ENCODE data around the gene TCHP. TPM values are rescaled to one million over a fixed set of nuclear protein-coding genes. Genes with fewer than 3 reads are reported as not detected.
"Not testable (repeated sequence)": the region's sequence is repeated elsewhere in the genome, so short reads cannot be mapped to it uniquely, and the experiment has no call there.

TCHP gene
- total RNA-seq, 1 donor, result 9.1 TPM

DNA sequence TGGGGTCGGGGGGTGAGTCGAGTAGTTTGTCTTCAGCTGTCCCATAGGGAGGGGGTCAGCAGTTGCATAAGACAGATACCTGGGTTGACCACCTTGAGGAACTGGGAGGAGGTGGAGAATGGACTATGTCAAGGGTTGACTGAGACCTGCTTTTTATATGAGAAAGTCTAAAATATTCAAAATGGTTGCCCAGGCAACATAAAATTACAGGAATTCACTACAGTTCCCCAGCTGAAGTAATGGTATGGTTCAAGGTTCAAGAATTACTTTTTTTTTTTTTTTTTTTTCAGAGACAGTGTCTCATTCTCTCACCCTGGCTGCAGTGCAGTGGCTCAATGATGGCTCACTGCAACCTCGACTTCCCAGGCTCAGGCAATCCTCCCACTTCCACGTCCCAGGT is 5.1 kb upstream of the TCHP start:
- no peak overlapping the region for H3K4me3 ChIP-seq (ENCODE audit: low read depth, low read length)
- TF ChIP-seq, protein P1, sequence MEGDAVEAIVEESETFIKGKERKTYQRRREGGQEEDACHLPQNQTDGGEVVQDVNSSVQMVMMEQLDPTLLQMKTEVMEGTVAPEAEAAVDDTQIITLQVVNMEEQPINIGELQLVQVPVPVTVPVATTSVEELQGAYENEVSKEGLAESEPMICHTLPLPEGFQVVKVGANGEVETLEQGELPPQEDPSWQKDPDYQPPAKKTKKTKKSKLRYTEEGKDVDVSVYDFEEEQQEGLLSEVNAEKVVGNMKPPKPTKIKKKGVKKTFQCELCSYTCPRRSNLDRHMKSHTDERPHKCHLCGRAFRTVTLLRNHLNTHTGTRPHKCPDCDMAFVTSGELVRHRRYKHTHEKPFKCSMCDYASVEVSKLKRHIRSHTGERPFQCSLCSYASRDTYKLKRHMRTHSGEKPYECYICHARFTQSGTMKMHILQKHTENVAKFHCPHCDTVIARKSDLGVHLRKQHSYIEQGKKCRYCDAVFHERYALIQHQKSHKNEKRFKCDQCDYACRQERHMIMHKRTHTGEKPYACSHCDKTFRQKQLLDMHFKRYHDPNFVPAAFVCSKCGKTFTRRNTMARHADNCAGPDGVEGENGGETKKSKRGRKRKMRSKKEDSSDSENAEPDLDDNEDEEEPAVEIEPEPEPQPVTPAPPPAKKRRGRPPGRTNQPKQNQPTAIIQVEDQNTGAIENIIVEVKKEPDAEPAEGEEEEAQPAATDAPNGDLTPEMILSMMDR (IDR thresholded peaks at IDR 0.05; ENCODE audit: insufficient read depth, low read depth, low read length), result no peak
- no peak for DNase-seq (ENCODE audit: low read depth)

DNA sequence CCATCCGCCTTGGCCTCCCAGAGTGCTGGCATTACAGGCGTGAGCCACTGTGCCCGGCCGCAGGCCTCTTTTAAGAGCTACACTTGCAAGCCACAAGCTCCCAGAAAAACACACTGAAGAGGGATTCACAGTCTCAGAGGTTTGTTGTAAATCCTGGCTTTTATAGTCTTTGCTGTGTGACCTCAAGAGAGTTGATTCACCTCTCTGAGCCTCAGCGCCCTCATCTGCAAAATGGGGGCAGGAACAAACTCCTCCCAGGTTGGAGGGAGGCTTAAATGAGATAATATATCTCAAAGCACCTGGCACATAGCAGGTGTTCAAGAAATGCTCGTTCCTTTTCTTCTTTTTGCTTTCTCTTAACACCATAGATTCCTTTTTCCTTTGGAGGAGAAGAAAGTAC is 3.9 kb upstream of the TCHP start:
- no peak for DNase-seq (ENCODE audit: low read depth)
- no peak overlapping the region for H3K4me3 ChIP-seq (ENCODE audit: low read depth, low read length)
- TF ChIP-seq, protein P1 (IDR thresholded peaks at IDR 0.05; ENCODE audit: insufficient read depth, low read depth, low read length), result no peak

DNA sequence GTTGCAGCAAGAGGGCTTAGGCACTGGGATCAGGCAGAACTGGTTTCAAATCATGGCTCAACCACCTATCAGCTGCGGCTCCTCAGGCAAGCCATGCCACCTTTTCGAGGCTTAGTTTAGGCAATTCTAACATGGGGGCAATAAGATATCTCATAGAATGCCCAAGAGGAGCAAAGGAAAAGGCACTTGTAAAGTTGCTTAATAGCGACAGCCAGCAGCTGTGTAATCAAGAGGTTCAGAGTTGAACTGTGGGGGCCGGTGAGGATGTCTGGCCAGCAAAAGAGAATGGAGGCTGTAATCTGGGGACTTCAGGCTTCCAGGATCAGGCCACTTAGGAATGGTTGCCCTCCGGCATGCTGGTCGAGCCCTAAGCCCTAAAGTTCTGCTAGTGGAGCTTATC is 3.0 kb upstream of the TCHP start:
- no peak overlapping the region for H3K4me3 ChIP-seq (ENCODE audit: low read depth, low read length)
- DNase-seq (ENCODE audit: low read depth), result no peak
- TF ChIP-seq, protein P1 (IDR thresholded peaks at IDR 0.05; ENCODE audit: insufficient read depth, low read depth, low read length), result no peak

DNA sequence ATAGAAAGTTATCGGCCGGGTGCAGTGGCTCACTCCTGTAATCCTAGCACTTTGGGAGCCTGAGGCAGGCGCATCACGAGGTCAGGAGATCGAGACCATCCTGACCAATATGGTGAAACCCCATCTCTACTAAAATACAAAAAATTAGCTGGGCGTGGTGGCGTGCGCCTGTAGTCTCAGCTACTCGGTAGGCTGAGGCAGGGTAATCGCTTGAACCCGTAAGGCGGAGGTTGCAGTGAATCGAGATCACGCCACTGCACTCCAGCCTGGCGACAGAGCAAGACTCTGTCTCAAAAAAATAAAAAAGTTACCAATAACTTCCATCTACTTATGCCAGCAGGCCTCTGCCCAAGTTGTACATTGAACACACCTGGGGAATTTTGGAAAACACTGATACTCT is 729 bp upstream of the TCHP start:
- peak overlapping the region; percentile 74 for H3K4me3 ChIP-seq (ENCODE audit: low read depth, low read length)
- DNase-seq (ENCODE audit: low read depth), result not testable (repeated sequence)

DNA sequence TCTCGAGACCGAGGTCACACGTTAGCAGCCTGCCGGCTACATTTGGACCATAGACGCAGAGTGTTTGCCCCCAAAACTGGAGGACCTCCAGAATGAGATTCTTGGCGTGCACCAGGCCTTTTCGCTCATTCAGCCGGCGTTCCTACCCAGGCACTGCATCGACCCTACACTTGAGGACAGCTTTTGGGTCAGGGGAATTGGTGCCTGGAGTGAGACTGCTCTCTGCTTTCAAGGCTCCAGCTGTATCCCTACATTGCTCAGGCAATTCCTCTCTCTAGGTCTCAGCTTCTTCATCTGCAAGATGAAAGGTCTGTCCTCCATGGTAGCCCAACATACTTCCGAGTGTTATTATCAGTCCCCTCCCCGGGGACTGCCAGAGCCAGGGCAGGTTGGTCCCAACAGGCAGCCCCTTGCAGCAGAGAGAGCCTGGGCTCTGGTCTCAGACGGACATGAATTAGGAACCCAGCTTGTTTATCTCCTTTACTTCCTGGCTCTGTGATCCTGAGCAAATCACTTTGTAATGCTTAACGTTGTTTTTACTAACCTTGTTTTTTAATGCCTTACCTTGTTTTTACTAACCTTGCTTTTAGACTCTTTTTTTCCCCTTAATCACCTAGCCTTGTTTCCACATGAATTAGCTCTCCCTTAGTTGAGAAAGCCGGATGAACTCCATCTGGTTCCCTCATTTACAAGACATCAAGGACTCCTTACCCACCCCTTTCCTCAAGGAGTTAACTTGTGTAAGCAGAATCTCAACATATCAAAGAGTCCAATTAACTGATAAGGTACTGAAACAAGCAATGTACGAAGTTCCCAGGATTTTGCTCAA is 892 bp downstream of the TCHP start:
- TF ChIP-seq, protein P1 (IDR thresholded peaks at IDR 0.05; ENCODE audit: insufficient read depth, low read depth, low read length), result no peak
- H3K4me3 ChIP-seq (ENCODE audit: low read depth, low read length), result peak overlapping the region; percentile 74
- peak; percentile 7 for DNase-seq (ENCODE audit: low read depth)

DNA sequence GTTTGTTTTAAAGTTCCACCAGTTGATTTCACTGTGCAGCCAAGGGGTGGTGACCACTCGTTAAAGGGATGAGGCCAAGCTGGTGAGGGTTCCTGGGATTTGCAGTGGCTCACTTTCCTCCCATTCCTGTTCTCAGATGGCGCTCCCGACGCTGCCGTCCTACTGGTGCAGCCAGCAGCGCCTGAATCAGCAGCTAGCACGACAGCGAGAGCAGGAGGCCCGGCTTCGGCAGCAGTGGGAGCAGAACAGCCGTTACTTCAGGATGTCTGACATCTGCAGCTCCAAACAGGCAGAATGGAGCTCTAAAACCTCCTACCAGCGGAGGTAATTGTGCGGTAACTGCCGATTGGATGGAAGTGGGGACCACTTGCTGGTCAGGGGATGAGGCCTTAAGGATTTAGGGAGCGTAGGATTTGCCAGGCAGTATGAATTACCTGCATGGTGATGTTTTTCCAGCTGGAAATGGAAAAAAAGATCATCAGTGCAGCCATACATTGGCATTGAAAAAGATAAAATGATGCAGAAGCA is 2.9 kb downstream of the TCHP start:
- TF ChIP-seq, protein P1 (IDR thresholded peaks at IDR 0.05; ENCODE audit: insufficient read depth, low read depth, low read length), result no peak
- DNase-seq (ENCODE audit: low read depth), result no peak
- H3K4me3 ChIP-seq (ENCODE audit: low read depth, low read length), result no peak overlapping the region

DNA sequence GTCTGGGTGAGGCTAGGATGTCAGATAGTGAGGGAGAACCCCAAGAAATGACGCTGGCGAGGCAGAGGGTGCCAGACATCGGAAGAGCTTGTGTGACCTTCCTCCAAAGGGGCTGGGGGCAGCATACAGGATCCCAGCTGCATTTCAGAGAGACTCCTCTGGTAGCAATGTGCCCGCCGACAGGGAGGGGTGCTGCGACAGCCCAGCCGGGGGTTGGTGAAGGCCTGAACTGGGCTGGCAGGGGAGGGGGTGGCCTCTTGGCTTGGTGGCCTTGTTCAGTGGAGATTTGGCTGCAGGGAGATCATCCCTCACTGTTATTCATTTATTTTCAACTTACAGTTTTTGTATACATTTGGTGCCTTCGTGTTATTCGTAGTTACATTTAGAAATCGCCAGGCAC is 5.2 kb downstream of the TCHP start:
- DNase-seq (ENCODE audit: low read depth), result no peak
- TF ChIP-seq, protein P1 (IDR thresholded peaks at IDR 0.05; ENCODE audit: insufficient read depth, low read depth, low read length), result no peak
- no peak overlapping the region for H3K4me3 ChIP-seq (ENCODE audit: low read depth, low read length)
